Trophoblast cell (in vitro differentiated cells and primary cell): ENCODE measurements around the gene TM9SF2.
A peak's percentile ranks its signal among the peaks of the same experiment; 100 is the strongest.

ENCODE experiments used
- DNase-seq, 2 donors: peaks; one replicate each; pipeline ENCODE4 v3.0.0-alpha.2; 2016
- H2AFZ ChIP-seq: 2 replicates; pipeline ENCODE4 v1.6.1; 2013; ENCODE audit warnings: low read length, moderate library complexity, mild to moderate bottlenecking; ENCODE audit not compliant: insufficient read depth, poor library complexity
- H2AK5ac ChIP-seq: 2 replicates; pipeline ENCODE4 v1.6.1; 2013; ENCODE audit warnings: mild to moderate bottlenecking, low read length
- H2BK120ac ChIP-seq: 2 replicates; pipeline ENCODE4 v1.6.1; 2013; ENCODE audit warnings: low read length, mild to moderate bottlenecking, moderate library complexity; ENCODE audit not compliant: insufficient read depth, poor library complexity
- H2BK12ac ChIP-seq: 2 replicates; pipeline ENCODE4 v1.6.1; 2013; ENCODE audit warnings: mild to moderate bottlenecking, low read length, moderate library complexity
- H2BK5ac ChIP-seq: 2 replicates; pipeline ENCODE4 v1.6.1; 2013; ENCODE audit warnings: low read length, low read depth, moderate library complexity, mild to moderate bottlenecking; ENCODE audit not compliant: poor library complexity
- H3K14ac ChIP-seq: 2 replicates; pipeline ENCODE4 v1.6.1; 2013; ENCODE audit warnings: mild to moderate bottlenecking, low read length
- H3K18ac ChIP-seq: 2 replicates; pipeline ENCODE4 v1.6.1; 2013; ENCODE audit warnings: mild to moderate bottlenecking, low read length
- H3K23ac ChIP-seq: 2 replicates; pipeline ENCODE4 v1.6.1; 2013; ENCODE audit warnings: low read length
- H3K27ac ChIP-seq: 2 replicates; pipeline ENCODE4 v1.5.1; 2013; ENCODE audit warnings: low read depth, mild to moderate bottlenecking, inconsistent platforms, low read length, moderate library complexity
- H3K27me3 ChIP-seq: 2 replicates; pipeline ENCODE4 v1.6.1; 2013; ENCODE audit warnings: inconsistent platforms, mild to moderate bottlenecking, low read length, moderate library complexity; ENCODE audit not compliant: insufficient read depth
- H3K36me3 ChIP-seq, 2 experiments: 1 replicate in 1 of 2; 2 replicates in 1 of 2; pipeline ENCODE4 v1.6.1; 2013; ENCODE audit warnings: low read length in 2 of 2, mild to moderate bottlenecking in 2 of 2, moderate library complexity in 1 of 2; ENCODE audit not compliant: insufficient read depth in 2 of 2, control insufficient read depth in 1 of 2
- H3K4ac ChIP-seq: 2 replicates; pipeline ENCODE4 v1.6.1; 2013; ENCODE audit warnings: low read depth, mild to moderate bottlenecking, low read length, moderate library complexity
- H3K4me1 ChIP-seq, 2 experiments: 1 replicate in 1 of 2; 2 replicates in 1 of 2; pipeline ENCODE4 v1.6.1; 2013; ENCODE audit warnings: low read length in 2 of 2, mild to moderate bottlenecking in 2 of 2, moderate library complexity in 1 of 2; ENCODE audit not compliant: insufficient read depth in 2 of 2, control insufficient read depth in 1 of 2
- H3K4me2 ChIP-seq: 2 replicates; pipeline ENCODE4 v1.6.1; 2013; ENCODE audit warnings: inconsistent platforms, mild to moderate bottlenecking, low read length, moderate library complexity
- H3K4me3 ChIP-seq: 2 replicates; pipeline ENCODE4 v1.5.1; 2013; ENCODE audit warnings: mild to moderate bottlenecking, low read depth, low read length, inconsistent platforms
- H3K79me1 ChIP-seq: one replicate; pipeline ENCODE4 v1.6.1; 2013; ENCODE audit warnings: low read length
- H3K79me2 ChIP-seq: 2 replicates; pipeline ENCODE4 v1.6.1; 2013; ENCODE audit warnings: low read length, mild to moderate bottlenecking; ENCODE audit not compliant: control insufficient read depth, insufficient read depth, poor library complexity
- H3K9ac ChIP-seq: 2 replicates; pipeline ENCODE4 v1.6.1; 2013; ENCODE audit warnings: mild to moderate bottlenecking, low read length
- H3K9me3 ChIP-seq: 2 replicates; pipeline ENCODE4 v1.6.1; 2013; ENCODE audit warnings: low read depth, mild to moderate bottlenecking, control low read depth, inconsistent platforms, low read length; ENCODE audit not compliant: insufficient read depth
- H4K12ac ChIP-seq: 2 replicates; pipeline ENCODE4 v1.6.1; 2013; ENCODE audit warnings: low read depth, mild to moderate bottlenecking, low read length, moderate library complexity
- H4K8ac ChIP-seq: 2 replicates; pipeline ENCODE4 v1.6.1; 2013; ENCODE audit warnings: low read depth, mild to moderate bottlenecking, low read length, moderate library complexity
- H4K91ac ChIP-seq: one replicate; pipeline ENCODE4 v1.6.1; 2013; ENCODE audit warnings: low read depth, mild to moderate bottlenecking, low read length, moderate library complexity
- WGBS: extraction: QIAGEN DNeasy Blood & Tissue Kit; methylation state at CpG from one replicate; pipeline ENCODE4 v1.1.7; 2013; ENCODE audit warnings: missing lambda C conversion rate; ENCODE audit not compliant: insufficient read length, insufficient coverage; ENCODE audit errors: extremely low coverage; 5-methylcytosine and 5-hydroxymethylcytosine counted together

TM9SF2 gene

GRCh38 chr13:99514801-99515200 is 13.5 kb downstream of the TM9SF2 start:
- H3K4ac ChIP-seq: no peak overlapping the region
- no peak overlapping the region for H3K14ac ChIP-seq
- no peak overlapping the region for H3K9ac ChIP-seq
- no peak overlapping the region for H2AFZ ChIP-seq
- DNase-seq: no peak
- no peaks in the 10 kb centered on the region for H3K4me1 ChIP-seq
- no CpG with 5 or more reads among the region's 4 CpGs for WGBS
- H3K4me3 ChIP-seq: no peak overlapping the region
- no peak overlapping the region for H3K4me2 ChIP-seq
- no peaks in the 10 kb centered on the region for H3K79me1 ChIP-seq
- no peak overlapping the region for H2BK5ac ChIP-seq
- H3K27me3 ChIP-seq: no peaks in the 10 kb centered on the region
- H3K9me3 ChIP-seq: no peaks in the 10 kb centered on the region
- no peak overlapping the region for H3K18ac ChIP-seq
- no peak overlapping the region for H4K91ac ChIP-seq
- H3K36me3 ChIP-seq: peaks cover 4 to 9% of the 10 kb centered on the region in 2 experiments
- no peak overlapping the region for H2BK120ac ChIP-seq
- H3K79me2 ChIP-seq: no peaks in the 10 kb centered on the region
- H2AK5ac ChIP-seq: no peak overlapping the region
- no peak overlapping the region for H4K8ac ChIP-seq
- no peak overlapping the region for H2BK12ac ChIP-seq
- H3K23ac ChIP-seq: no peak overlapping the region
- H4K12ac ChIP-seq: no peak overlapping the region
- no peak overlapping the region for H3K27ac ChIP-seq

DNA sequence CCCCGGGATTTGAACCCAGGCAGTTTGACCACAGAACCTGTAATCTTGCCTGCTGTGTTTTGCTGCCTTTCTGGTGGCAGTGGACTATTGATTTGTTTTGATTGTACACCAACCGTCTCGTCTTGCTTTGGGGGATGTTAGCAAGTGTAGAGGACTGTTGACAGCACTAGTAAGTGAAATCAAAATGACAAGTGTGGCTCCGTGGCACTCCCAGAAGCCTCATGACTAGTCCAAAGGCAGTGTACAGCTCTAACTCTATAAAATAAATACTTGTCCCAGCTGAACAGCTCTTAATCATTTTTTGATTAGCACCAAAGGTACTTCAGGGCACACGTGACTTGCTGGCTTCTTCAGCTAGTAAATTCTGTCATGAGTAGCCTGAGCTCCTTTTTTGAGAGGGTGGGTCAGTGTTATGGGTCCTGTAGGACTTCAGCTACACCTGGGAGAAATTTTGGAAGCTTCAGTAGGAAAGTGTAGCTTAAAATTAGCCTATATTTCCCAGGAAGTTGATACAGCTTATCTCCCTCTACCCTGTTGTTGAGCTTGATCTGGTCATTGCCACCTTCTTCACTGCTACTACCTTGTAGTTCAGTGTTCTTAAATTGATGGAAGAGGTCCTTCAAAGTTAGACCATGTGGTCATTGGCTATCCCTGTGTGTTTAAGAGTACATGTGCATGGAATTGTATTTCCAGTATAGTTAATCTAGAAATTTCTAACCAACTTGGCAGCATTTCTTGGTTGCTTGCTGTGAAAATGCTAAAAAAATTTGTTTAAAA is 15.1 kb downstream of the TM9SF2 start:
- Histone ChIP-seq H3K36me3 (peaks cover 13 to 16% of the 10 kb centered on the region in 2 experiments), H3K27me3 (no peaks in the 10 kb centered on the region), H3K4me2 (no peak overlapping the region), H2BK120ac (no peak overlapping the region), H4K8ac (no peak overlapping the region), H3K23ac (no peak overlapping the region), H3K4ac (peak overlapping the region; percentile 25), H3K9me3 (peaks cover 2% of the 10 kb centered on the region), H3K14ac (no peak overlapping the region), H3K79me2 (no peaks in the 10 kb centered on the region), H4K12ac (no peak overlapping the region), H3K4me1 (no peaks in the 10 kb centered on the region), H3K9ac (no peak overlapping the region), H3K18ac (no peak overlapping the region), H3K4me3 (no peak overlapping the region), H2BK5ac (no peak overlapping the region), H2BK12ac (no peak overlapping the region), H2AFZ (no peak overlapping the region), H3K27ac (no peak overlapping the region), H2AK5ac (no peak overlapping the region), H4K91ac (no peak overlapping the region), H3K79me1 (no peaks in the 10 kb centered on the region)
- no peak for DNase-seq
- no CpG with 5 or more reads among the region's 5 CpGs for WGBS

DNA sequence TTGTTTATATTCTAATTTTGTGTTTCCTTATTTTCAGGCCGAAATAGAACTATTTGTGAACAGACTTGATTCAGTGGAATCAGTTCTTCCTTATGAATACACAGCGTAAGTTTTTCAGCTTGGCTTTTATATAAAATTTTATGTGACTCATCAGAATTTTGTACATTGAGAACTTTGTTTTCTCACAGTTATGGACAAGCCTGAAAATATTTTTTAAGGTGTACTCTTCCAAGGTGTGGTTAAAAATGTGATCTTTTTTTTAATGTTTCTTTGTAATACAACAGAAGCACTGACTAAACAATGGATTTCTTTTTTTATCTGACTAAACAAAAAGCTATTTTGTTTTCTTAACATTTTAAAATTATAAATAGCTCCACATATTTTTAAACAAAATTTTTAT is 16.3 kb downstream of the TM9SF2 start:
- no peak overlapping the region for H3K18ac ChIP-seq
- H3K79me2 ChIP-seq: no peaks in the 10 kb centered on the region
- H2BK12ac ChIP-seq: no peak overlapping the region
- no peak overlapping the region for H2BK5ac ChIP-seq
- H3K4me2 ChIP-seq: no peak overlapping the region
- peaks cover 2% of the 10 kb centered on the region for H3K9me3 ChIP-seq
- no peak overlapping the region for H3K14ac ChIP-seq
- H3K27ac ChIP-seq: no peak overlapping the region
- no peak overlapping the region for H3K4ac ChIP-seq
- no peaks in the 10 kb centered on the region for H3K27me3 ChIP-seq
- no peak overlapping the region for H4K8ac ChIP-seq
- H3K23ac ChIP-seq: no peak overlapping the region
- no peak overlapping the region for H2AFZ ChIP-seq
- no peak overlapping the region for H4K12ac ChIP-seq
- H2AK5ac ChIP-seq: no peak overlapping the region
- WGBS: no CpG with 5 or more reads among the region's 2 CpGs
- no peak overlapping the region for H2BK120ac ChIP-seq
- H3K4me1 ChIP-seq: no peaks in the 10 kb centered on the region
- no peak overlapping the region for H3K9ac ChIP-seq
- no peak for DNase-seq
- no peaks in the 10 kb centered on the region for H3K79me1 ChIP-seq
- peaks cover 23 to 24% of the 10 kb centered on the region in 2 experiments for H3K36me3 ChIP-seq
- H4K91ac ChIP-seq: no peak overlapping the region
- no peak overlapping the region for H3K4me3 ChIP-seq

DNA sequence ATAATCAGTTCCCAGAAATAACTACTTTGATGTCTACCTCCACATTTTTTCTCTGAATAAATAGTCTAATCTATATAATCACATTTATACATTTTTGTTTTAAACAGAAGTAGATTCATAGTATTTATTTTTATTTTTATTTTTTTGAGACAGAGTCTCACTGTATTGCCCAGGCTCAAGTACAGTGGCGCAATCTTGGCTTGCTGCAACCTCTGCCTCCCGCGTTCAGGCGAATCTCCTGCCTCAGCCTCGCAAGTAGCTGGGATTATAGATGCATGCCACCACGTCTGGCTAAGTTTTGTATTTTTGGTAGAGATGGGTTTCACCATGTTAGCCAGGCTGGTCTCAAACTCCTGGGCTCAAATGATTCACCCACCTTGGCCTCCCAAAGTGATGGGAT is 16.7 kb downstream of the TM9SF2 start:
- Histone ChIP-seq H3K18ac (no peak overlapping the region), H3K4me2 (no peak overlapping the region), H3K9me3 (peaks cover 2% of the 10 kb centered on the region), H2BK5ac (no peak overlapping the region), H3K79me2 (no peaks in the 10 kb centered on the region), H3K4me3 (no peak overlapping the region), H3K9ac (no peak overlapping the region), H3K79me1 (no peaks in the 10 kb centered on the region), H4K91ac (no peak overlapping the region), H3K27me3 (no peaks in the 10 kb centered on the region), H4K12ac (no peak overlapping the region), H2BK12ac (no peak overlapping the region), H2BK120ac (no peak overlapping the region), H2AFZ (no peak overlapping the region), H4K8ac (no peak overlapping the region), H3K4me1 (no peaks in the 10 kb centered on the region), H3K14ac (no peak overlapping the region), H3K36me3 (peaks cover 23 to 25% of the 10 kb centered on the region in 2 experiments), H3K4ac (no peak overlapping the region), H2AK5ac (no peak overlapping the region), H3K23ac (no peak overlapping the region), H3K27ac (no peak overlapping the region)
- DNase-seq: no peak
- no CpG with 5 or more reads among the region's 6 CpGs for WGBS
